KMS-11 (cell line): ENCODE measurements around the gene EPYC.

Source experiments
- H2AFZ ChIP-seq: fragments of 200-600 bp; sonication (generic); 2 replicates; pipeline ENCODE4 v1.6.1; 2016; ENCODE audit warnings: antibody characterized with exemption, mixed run types, low read depth
- H3K27ac ChIP-seq: fragments of 200-600 bp; sonication (generic); 2 replicates; pipeline ENCODE4 v1.6.1; 2016; ENCODE audit warnings: mild to moderate bottlenecking, mixed run types
- H3K27me3 ChIP-seq: fragments of 200-600 bp; sonication (generic); 2 replicates; pipeline ENCODE4 v1.6.1; 2017; ENCODE audit warnings: mild to moderate bottlenecking, low read depth, mixed run types, moderate library complexity; ENCODE audit not compliant: insufficient read depth
- H3K36me3 ChIP-seq: fragments of 200-600 bp; sonication (generic); 2 replicates; pipeline ENCODE4 v1.6.1; 2017; ENCODE audit warnings: mild to moderate bottlenecking, mixed run types; ENCODE audit not compliant: insufficient read depth
- H3K4me1 ChIP-seq: fragments of 200-600 bp; sonication (generic); 2 replicates; pipeline ENCODE4 v1.6.1; 2016; ENCODE audit warnings: mild to moderate bottlenecking, low read depth, mixed run types; ENCODE audit not compliant: poor library complexity, severe bottlenecking
- H3K4me2 ChIP-seq: fragments of 200-600 bp; sonication (generic); 2 replicates; pipeline ENCODE4 v1.7.0; 2016; ENCODE audit warnings: mild to moderate bottlenecking, mixed run types
- H3K4me3 ChIP-seq: fragments of 200-600 bp; sonication (generic); IDR thresholded peaks from 2 replicates; pipeline ENCODE4 v1.6.1; 2017; ENCODE audit warnings: low read depth, low read length, mixed read lengths; ENCODE audit not compliant: insufficient read depth
- H3K79me2 ChIP-seq: fragments of 200-600 bp; sonication (generic); 2 replicates; pipeline ENCODE4 v1.6.1; 2016; ENCODE audit warnings: low read depth, mixed run types; ENCODE audit not compliant: insufficient read depth
- H3K9ac ChIP-seq: fragments of 200-600 bp; sonication (generic); 2 replicates; pipeline ENCODE4 v1.6.1; 2016; ENCODE audit warnings: mild to moderate bottlenecking, mixed run types
- H4K20me1 ChIP-seq: fragments of 200-600 bp; sonication (generic); 2 replicates; pipeline ENCODE4 v1.6.1; 2016; ENCODE audit warnings: mild to moderate bottlenecking, mixed run types; ENCODE audit not compliant: insufficient read depth
- TF ChIP-seq, protein P1 (sequence below): fragments of 200-600 bp; sonication (generic); conservative IDR thresholded peaks from 2 replicates; pipeline ENCODE4 v1.6.1; 2017; ENCODE audit warnings: low read depth, mild to moderate bottlenecking, antibody characterized with exemption, low read length, moderate library complexity, mixed read lengths

EPYC gene

GRCh38 chr12:90978117-90978770 lies 26.5 kb downstream of the EPYC start:
- Histone ChIP-seq H3K79me2 (no peaks in the 10 kb centered on the region), H4K20me1 (no peaks in the 10 kb centered on the region), H3K4me2 (no peak overlapping the region), H2AFZ (no peak overlapping the region), H3K36me3 (no peaks in the 10 kb centered on the region), H3K27me3 (no peaks in the 10 kb centered on the region), H3K4me3 (no peak overlapping the region), H3K27ac (no peak overlapping the region), H3K9ac (no peak overlapping the region), H3K4me1 (no peaks in the 10 kb centered on the region)
- TF ChIP-seq, protein P1, sequence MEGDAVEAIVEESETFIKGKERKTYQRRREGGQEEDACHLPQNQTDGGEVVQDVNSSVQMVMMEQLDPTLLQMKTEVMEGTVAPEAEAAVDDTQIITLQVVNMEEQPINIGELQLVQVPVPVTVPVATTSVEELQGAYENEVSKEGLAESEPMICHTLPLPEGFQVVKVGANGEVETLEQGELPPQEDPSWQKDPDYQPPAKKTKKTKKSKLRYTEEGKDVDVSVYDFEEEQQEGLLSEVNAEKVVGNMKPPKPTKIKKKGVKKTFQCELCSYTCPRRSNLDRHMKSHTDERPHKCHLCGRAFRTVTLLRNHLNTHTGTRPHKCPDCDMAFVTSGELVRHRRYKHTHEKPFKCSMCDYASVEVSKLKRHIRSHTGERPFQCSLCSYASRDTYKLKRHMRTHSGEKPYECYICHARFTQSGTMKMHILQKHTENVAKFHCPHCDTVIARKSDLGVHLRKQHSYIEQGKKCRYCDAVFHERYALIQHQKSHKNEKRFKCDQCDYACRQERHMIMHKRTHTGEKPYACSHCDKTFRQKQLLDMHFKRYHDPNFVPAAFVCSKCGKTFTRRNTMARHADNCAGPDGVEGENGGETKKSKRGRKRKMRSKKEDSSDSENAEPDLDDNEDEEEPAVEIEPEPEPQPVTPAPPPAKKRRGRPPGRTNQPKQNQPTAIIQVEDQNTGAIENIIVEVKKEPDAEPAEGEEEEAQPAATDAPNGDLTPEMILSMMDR, result peak; percentile 74

- no peak overlapping the region for H3K9ac ChIP-seq
- H3K79me2 ChIP-seq, result no peaks in the 10 kb centered on the region
- H3K4me1 ChIP-seq, result no peaks in the 10 kb centered on the region
- no peak overlapping the region for H3K4me3 ChIP-seq
- no peak overlapping the region for H2AFZ ChIP-seq
- H3K4me2 ChIP-seq, result no peak overlapping the region
- no peak overlapping the region for H3K27ac ChIP-seq
- no peaks in the 10 kb centered on the region for H3K27me3 ChIP-seq
- TF ChIP-seq, protein P1, result no peak
- no peaks in the 10 kb centered on the region for H4K20me1 ChIP-seq
- no peaks in the 10 kb centered on the region for H3K36me3 ChIP-seq
Measured at GRCh38 chr12:90977224-90977623, 27.5 kb downstream of the EPYC start.

DNA sequence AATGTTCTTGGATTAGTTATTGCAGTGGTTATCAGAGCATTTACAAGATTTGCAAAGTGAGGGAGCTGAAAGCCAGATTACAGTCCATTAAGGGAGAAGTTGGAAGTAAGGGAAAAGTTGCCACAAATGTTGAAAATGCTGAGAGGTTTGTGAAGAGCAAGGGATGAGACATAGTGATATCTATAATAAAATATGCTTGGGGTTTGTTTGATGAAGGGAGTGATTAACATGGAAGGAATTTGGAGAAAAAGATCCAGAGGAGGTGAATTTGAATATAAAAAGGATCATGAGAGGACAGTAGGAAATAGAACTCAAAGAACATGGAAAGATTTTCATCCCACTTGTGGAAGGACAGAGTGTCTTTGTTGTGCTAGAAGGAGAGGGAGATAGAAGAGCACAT lies 30.5 kb downstream of the EPYC start:
- H3K27ac ChIP-seq, result no peak overlapping the region
- no peaks in the 10 kb centered on the region for H3K27me3 ChIP-seq
- no peaks in the 10 kb centered on the region for H3K4me1 ChIP-seq
- no peak overlapping the region for H3K4me3 ChIP-seq
- H4K20me1 ChIP-seq, result no peaks in the 10 kb centered on the region
- TF ChIP-seq, protein P1, result no peak
- no peak overlapping the region for H3K4me2 ChIP-seq
- no peak overlapping the region for H3K9ac ChIP-seq
- no peak overlapping the region for H2AFZ ChIP-seq
- H3K36me3 ChIP-seq, result no peaks in the 10 kb centered on the region
- no peaks in the 10 kb centered on the region for H3K79me2 ChIP-seq

- Histone ChIP-seq H2AFZ (no peak overlapping the region), H3K9ac (no peak overlapping the region)
Measured at GRCh38 chr12:90972226-90972625, 32.5 kb downstream of the EPYC start.

More at GRCh38 chr12:90972226-90972625, 32.5 kb downstream of the EPYC start:
- H3K36me3 ChIP-seq, result no peaks in the 10 kb centered on the region
- no peaks in the 10 kb centered on the region for H3K27me3 ChIP-seq
- no peak overlapping the region for H3K27ac ChIP-seq
- no peaks in the 10 kb centered on the region for H4K20me1 ChIP-seq
- H3K4me2 ChIP-seq, result no peak overlapping the region
- TF ChIP-seq, protein P1, result no peak
- H3K4me3 ChIP-seq, result no peak overlapping the region
- no peaks in the 10 kb centered on the region for H3K4me1 ChIP-seq
- no peaks in the 10 kb centered on the region for H3K79me2 ChIP-seq
